ENCODE measurements around the gene ERICH3.

The ERICH3 gene, protein sequence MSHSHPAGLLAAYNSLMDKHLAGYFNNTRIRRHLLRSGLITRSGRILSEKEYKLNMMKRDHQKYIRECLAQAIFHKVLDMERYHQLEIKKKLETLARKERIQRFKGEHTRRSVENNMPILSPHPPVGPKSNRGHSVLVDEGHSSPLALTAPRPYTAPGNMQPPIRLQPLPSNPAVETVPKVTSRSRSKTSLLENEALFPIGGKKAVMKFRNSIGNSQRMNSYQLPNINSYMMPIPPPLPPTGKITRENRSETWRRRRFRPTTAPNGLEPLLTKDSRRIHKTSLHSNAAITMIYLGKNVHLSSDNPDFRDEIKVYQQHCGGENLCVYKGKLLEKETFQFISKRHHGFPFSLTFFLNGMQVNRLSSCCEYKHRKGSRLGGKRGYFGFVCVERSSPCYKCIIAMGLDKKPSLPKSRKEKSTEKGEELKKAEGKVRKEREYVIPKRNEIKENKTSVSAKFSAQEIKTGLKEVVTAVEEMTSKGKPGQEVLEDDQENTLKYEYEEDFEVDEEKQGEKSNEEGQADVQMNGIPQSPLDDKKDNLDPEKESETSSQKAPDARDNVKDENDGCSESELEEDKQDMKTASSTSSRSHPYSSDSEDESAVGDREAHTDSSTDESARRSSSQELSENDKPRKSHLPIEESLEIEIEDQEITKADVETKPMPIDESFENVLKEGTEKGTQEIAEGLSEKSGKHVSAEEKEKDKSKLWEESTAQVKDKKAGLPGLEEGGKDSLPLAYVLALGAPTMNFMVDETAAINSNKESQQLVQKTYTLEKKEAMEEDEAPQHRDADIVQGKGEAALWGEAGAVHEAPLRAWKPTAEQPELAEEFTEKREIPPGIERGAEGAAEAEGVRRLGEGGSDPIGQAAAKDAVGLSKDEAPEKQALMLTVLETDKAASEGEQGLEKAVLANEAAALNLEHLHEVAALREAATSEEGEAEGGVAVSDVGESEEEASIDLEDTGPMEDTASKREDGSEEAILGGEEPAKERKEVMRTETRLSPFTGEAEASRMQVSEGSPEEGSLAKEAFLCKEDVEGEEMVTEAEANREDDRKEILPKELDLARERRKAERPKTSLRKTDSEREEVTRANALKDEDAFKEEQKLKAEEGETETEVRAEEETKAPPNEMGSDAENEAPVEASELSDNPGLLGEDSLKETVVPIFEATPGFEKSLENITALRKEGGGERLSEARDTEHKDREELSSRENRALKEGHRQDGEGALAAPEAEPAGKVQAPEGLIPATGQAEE (N-terminal part only)

DNA sequence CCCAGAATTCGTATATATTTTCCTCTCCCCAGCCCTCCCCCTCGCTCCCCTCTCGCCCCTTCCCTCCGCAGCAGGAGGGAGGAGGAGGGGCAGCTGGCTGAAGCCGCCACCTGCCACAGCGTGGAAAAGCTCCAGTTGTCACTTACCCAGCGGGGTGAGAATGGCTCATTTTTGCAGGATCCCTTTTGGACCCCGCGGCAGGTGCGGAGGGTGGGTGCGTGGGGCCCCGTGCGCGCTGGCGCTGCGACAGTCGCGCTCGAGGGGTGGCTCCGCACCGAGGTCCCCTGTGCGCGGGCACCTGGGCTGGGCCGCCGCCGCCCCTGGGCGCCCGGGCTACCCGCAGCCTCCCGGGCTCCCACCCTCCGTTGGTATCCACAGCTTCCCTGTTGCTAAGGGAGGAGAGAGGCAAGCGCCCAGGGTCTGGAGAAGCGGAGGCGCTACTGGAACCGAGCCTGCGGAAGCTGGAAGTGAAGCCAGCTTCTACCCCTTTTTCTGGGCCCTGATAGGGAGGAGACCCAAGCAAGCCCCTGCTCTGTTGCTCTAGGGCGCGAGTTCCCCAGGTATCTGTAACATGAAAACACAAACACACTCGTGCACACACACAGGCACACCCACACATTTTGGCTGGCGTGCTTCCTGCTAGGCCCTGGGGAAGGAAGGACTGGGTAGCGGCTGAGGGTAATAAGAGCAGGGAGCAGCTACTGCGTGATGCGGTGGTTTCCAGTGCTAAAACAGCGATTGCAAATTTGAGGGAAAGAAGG is at the start of gene ERICH3:
Gene ERICH3 (minus strand): TSS at position 442 of the 761 bp plus-strand sequence. CDS start 273 bp downstream, at position 169.
- FAIRE-seq: no peak

- FAIRE-seq: no peak
Observed at GRCh38 chr1:74717626-74718025, 44.0 kb upstream of the ERICH3 start.

- FAIRE-seq: no peak
Observed at GRCh38 chr1:74716822-74717221, 43.2 kb upstream of the ERICH3 start.

DNA sequence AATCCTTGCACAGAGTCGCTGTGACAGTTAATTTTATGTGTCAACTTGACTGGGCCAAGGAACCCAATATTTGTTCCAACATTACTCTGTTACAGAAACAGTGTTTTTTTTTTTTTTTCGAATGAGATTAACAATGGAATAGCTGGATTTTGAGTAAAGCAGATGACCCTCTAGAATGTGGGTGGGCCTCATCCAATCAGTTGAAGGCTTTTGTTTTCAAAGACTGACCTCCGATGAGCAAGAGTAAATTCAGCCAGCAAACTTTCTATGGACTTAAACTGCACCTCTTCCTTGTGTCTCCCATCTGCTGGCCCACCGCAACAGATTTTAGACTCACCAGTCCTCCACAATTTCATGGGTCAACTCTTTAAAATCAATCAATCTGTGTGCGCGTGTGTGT is 42.2 kb upstream of the ERICH3 start:
- FAIRE-seq: no peak

DNA sequence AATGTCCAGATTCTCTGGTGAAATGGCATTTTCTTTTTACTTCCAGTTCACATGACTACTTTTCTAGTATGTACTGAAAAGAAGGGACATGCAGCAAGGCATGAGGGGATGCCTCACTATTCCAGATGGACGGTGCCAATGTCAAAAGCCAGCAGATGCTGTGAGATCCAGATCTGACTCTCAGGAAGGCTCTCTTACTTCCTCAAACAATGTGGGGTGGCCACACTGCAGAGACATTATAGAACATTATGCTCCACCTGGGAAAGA is 41.6 kb upstream of the ERICH3 start:
- no peak for FAIRE-seq

DNA sequence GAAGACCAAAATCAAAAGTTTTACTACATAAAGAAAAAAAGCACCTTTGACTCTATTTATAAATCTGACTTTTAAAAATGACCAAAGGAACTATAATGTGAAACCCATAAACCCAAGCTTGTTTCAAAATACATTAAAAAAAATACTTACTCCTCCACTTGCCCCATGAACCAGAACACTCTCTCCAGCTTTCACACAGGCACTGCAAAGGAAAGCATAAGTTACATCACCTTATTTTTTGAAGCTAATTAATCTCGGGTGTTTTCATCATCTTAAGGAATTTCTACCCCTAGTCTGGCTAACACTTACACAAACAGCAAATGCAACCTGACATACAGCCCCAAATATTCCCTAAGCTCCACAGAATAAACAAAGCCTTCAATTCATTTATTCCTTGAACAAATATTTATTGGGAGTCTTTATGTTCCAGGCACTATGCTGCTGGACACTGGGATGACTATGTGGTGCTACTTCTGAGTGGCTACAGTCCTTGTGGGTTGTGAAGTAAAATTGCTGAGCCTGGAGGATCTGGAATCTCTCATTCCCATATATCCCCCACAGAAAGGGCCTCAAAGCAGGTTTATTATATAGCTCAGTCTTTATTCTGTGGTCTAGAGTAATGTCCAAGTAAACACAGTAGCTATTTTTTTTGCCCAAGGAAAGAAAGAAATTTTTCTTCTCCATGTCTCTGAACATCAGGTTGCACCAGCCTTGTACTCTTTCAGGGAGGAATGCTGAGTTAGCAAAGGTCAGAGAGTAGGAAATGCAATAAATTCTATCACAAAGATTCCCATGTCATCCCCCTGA is 41.0 kb upstream of the ERICH3 start:
- no peak for FAIRE-seq

DNA sequence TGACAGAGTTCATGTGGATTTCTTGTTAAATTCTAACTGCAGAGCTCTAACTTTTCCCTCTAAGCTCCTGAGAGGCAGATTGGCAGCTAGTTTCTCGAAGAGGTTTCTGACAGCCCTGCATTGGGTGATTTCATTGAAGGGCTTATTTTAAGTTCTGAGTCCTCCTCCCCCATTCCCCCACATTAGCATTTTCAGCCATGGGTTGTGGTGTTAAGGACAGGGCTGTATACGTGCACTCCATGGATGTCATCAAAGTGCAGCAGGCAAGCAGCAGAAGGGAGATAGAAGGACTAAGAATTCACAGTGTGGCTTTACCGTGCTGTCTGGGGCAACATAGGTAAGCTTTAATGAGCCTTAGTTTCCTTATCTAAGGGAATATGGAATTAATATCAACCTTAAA is 40.3 kb upstream of the ERICH3 start:
- FAIRE-seq: no peak

DNA sequence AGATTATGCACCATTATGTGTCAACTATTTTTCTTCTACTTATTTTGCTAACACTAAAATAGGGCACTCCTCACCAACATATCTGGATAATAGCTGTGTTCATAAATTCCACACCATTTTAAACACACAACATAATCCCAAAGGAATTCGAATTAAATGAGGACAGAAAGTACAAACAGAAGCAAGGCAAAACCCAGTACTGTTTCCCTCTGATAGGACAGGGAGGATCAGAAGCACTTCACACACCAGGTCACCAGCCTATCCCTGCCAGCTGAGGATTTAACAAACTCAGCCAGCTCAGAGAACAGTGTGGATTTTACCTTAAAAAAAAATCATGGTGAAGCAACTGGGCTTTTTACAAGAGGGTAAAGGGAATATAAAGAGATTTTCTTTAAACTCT is 39.3 kb upstream of the ERICH3 start:
- no peak for FAIRE-seq

DNA sequence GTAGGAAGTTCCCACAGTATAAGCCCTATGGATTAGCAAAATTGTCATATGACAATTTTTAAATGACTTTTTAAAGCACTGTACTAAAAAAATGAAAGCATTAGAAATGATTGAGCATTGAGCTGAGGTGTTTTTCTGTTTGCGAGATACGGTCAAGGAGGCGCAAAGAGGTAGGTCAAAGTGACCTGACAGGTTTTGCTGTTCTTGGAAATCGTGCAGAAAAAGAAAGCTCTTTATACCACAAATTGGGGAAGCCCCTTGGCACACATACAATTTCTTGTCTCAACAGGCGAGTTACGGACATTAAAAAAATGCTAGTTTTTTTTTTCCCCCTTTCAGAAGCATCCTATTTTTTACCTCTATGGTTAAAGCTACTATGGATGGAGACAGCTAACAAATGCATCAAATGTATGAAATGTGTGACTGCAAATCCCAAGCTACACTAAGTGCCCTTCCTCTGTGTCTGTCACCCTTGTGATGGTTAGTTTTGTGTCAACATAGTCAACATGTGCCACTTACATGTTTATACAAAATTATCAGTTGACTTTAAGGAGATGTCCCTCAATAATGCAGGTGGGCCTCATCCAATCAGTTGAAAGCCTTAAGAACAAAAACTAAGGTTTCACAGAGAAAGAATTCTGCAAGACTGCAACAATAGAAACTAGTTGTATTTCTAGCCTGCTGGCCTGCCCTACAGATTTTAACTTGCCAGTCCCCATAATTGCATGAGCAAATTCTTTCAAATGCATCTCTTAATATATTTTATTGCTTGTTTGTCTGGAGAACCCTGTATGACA is 30.0 kb upstream of the ERICH3 start:
- FAIRE-seq: no peak

DNA sequence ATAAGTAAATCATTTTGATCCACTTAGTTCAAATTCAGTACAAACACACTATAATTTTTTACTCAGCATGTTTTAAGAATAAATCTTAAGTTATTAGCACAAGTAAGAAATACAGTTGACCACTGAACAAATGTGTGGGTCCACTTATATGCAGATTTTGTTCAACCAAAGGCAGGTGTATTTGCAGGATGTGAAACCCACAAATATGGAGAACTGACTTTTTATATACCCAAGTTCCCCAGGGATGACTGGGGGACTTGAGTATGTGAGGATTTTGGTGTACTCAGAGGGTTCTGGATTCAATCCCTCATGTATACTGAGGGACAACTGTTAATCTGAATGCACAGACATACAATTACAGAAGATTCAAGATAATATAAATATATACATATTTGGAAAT is 25.7 kb upstream of the ERICH3 start:
- FAIRE-seq: no peak

- no peak for FAIRE-seq
Observed at GRCh38 chr1:74697832-74698231, 24.2 kb upstream of the ERICH3 start.

DNA sequence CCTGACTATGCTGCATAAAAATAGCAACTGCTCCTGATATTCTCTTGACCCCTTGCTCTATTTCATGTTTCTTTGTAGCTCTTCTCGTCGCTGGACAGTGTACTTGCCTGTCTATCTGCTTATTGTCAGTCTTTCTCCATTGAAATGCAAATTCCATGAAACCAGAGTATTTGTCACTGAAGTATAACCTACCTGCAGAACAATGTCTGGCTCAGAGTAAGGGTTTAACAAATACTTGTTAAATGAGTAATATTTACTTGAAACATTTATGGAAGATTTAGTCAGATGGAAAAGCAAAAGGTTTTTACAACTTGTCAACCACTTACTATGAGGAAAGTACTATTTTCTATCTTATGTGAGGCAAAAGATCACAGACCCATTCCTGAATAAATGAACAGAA is 19.9 kb upstream of the ERICH3 start:
- FAIRE-seq: no peak

DNA sequence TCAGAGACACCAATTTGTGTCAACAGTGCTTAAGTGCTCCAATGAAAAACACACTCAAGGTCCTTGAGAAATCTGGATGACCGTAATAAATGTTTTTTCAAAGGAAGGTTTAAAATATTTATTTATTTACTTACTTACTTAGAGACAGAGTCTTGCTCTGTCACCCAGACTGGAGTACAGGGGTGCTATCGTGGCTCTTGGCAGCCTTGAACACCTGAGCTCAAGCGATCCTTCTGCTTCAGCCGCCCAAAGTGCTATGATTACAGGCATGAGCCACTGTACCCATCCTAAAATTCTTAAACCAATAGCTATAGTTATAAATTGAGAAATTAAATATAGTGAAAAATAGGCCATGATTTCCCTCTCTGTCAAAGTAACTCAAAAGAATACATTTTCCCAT is 17.3 kb upstream of the ERICH3 start:
- FAIRE-seq: no peak

DNA sequence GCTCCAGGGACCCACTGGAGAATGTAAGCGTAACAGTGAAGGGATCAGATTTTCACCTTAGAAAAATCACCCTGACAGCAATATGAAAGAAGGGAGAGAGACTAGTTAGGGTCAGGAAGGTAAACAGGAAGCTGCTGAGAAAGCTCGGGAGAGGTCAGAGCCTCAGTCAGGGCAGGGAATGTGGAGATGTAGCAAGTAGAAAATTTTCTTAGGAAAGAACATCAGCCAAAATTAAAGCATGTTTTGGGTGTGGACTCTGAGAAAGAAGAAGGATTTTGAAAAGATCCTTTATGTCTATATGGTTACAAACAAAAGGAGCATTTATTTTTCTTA is 16.7 kb upstream of the ERICH3 start:
- no peak for FAIRE-seq

GRCh38 chr1:74689621-74690363 is 16.2 kb upstream of the ERICH3 start:
- FAIRE-seq: peak; percentile 86

GRCh38 chr1:74686928-74687327 is 13.3 kb upstream of the ERICH3 start:
- FAIRE-seq: no peak

DNA sequence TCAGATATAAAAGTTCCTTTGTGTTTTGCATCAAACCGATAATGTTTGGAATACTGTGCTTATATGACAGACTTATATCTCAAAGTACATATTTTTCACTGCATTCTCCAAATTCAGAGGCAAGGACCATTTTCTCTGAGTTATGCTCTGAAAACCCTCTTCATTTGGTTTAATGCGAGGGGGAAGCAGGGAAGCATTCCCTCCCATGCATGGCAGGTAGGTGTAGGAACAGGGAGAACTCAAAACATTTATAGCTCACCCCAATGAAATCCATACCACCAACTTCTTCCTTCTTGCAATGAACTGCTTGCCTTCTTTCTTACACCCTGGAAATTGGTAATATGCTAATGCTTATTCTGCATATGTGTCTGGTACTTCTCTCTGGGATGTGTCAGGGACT is 10.7 kb upstream of the ERICH3 start:
- FAIRE-seq: no peak

- FAIRE-seq: no peak
Observed at GRCh38 chr1:74683656-74684055, 10.1 kb upstream of the ERICH3 start.

DNA sequence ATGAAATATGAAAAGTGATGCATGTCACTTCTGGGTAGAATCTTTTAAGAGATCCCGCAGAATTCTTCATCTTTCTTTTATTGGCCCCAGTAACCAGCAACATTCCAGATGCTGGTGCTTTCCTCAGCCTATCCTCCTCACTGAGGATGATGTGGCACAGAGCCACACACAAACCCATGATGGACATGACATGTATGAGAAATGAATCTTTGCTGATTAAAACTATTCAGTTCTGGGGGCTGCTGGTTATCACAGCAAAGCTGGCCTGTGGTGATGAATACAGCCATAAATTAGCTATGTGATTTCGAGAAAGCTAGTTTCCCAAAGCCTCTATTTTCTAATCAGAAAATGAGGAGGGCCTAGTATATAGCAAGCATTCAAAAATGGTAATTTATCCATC is 8.3 kb upstream of the ERICH3 start:
- FAIRE-seq: no peak

DNA sequence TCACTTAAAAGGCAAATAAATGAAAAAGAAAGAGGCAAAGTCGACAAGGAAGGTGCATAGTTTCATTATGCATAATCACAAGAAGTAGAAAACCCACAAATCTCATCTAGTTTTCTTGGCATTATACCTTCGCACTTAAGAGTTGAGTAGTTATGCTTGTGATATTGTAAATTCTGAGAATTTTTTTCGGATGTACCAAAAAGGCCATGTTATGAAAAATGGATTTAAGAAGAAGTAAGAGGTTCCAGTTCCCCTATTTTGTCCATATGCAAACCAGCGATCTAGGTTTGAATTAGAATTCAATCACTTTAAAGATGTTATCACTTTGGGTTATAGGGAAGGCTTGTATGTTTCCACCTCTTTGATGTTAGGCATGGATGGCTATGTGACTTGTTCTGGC is 7.9 kb upstream of the ERICH3 start:
- FAIRE-seq: no peak

DNA sequence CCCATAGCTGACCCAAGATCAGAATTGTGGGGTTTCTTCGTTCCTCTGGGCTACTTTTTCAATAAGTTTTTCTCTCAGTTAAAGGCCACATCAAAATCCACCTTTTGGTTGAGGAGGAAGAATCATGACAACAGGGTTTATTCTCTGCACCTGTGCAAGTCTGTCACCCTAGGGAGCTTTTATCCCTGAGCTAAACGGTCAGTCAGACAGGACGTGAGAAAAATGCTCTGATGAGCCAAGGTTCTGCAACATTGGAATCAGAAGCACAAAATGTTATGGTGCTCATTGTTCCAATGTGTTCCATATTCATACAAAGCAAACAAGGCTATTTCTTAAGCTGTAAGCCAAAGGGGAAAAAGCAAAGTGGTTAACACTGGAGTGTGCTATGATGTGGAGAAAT is 7.4 kb upstream of the ERICH3 start:
- no peak for FAIRE-seq
